Dermis blood vessel endothelial cell (primary cell): ENCODE data around the gene CREB3L1. TPM values are rescaled to one million over a fixed set of nuclear protein-coding genes. Genes with fewer than 3 reads are reported as not detected.

Source experiments
- DNase-seq: peaks from one replicate; pipeline ENCODE4 v3.0.0; 2010
- total RNA-seq: library from RNA; depleted of rRNA; stranded (reverse); fragments of >200 nt; gene quantifications from 2 replicates; pipeline ENCODE4 v1.2.3, GENCODE V29; 2014

The CREB3L1 gene, protein sequence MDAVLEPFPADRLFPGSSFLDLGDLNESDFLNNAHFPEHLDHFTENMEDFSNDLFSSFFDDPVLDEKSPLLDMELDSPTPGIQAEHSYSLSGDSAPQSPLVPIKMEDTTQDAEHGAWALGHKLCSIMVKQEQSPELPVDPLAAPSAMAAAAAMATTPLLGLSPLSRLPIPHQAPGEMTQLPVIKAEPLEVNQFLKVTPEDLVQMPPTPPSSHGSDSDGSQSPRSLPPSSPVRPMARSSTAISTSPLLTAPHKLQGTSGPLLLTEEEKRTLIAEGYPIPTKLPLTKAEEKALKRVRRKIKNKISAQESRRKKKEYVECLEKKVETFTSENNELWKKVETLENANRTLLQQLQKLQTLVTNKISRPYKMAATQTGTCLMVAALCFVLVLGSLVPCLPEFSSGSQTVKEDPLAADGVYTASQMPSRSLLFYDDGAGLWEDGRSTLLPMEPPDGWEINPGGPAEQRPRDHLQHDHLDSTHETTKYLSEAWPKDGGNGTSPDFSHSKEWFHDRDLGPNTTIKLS
- 0.33 and 0.68 TPM in 2 replicates for total RNA-seq

DNA sequence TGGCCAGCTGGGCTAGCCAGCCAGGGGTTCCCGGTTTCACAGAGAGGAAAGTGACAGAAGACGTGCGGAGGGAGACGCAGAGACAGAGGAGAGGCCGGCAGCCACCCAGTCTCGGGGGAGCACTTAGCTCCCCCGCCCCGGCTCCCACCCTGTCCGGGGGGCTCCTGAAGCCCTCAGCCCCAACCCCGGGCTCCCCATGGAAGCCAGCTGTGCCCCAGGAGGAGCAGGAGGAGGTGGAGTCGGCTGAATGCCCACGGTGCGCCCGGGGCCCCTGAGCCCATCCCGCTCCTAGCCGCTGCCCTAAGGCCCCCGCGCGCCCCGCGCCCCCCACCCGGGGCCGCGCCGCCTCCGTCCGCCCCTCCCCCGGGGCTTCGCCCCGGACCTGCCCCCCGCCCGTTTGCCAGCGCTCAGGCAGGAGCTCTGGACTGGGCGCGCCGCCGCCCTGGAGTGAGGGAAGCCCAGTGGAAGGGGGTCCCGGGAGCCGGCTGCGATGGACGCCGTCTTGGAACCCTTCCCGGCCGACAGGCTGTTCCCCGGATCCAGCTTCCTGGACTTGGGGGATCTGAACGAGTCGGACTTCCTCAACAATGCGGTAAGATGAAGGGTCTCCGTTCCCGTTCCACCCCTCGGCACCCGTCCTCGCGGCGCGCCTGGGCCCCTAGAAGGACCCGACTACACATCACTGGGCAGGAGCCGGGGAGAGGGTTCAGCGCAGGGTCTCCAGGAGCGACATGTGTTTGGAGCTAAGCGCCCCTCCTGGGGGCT, at the start of gene CREB3L1:
CREB3L1 (plus strand) TSS at position 41 of the 765 bp plus-strand sequence; CDS start at position 491, 450 bp downstream.
- no peak for DNase-seq

GRCh38 chr11:46229230-46229629, 48.2 kb upstream of the CREB3L1 start:
- DNase-seq, result no peak

DNA sequence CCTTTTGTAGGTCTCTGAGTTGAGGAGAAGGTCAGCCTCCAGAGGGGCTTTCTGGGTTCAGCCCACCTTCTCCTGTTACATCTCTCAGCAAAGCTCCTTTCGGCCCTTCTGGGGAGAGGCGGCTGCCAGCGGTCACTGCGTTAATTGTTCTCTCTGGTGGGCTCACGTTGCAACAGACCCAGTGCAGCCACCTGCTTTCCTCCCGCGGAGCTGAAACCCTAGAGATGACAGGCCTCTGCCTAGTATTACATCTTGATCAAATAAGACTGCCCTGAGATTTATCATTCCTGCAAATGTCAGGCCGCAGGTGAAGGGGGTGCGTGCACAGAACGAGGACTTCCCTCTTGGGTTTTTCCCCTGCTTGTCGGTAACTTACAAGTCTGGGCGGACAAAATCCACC, 43.2 kb upstream of the CREB3L1 start:
- no peak for DNase-seq

DNA sequence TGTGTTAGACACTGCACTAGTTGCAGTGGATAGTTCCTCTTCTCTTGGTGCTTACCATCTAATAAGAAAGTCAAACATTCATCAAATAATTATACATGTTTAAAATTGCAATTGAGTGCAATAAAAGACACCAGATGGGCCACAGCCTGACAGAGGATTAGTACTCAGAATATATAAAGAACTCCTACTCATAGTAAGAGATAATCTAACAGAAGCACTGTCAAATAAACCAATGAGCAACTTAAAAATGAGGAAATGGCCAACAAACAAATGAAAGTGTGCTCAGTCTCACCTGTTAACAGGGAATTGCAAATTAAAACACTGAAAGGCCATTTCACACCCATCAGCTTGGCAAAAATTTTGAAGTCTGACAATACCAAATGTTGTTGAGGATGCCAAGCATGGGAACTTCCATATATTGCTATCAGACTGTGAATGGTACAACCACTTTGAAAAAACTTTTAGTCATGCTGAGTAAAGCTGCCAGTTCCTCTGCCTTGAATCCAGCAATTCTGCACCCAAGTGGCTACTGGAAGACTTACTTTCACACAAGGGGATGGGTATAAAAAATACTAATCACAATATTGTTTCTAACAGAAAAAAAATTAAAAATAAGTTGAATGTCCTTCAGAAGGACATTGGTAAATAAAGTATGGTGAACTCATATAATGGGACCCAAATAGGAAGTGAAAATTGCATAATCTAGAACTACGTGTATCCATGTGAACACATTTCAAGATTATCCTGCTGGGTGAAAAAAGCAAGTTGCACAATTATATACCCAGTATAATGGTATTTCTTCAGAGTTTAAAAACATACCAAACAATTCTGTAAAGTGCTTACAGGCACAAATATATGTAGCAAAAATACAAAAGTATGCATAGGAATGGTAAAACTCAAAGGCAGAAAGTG, 41.4 kb upstream of the CREB3L1 start:
- no peak for DNase-seq

- no peak for DNase-seq
Observed at GRCh38 chr11:46236918-46237247, 40.6 kb upstream of the CREB3L1 start.

- DNase-seq, result peak; percentile 75
Observed at GRCh38 chr11:46237248-46238077, 40.0 kb upstream of the CREB3L1 start.

GRCh38 chr11:46238078-46238966, 39.1 kb upstream of the CREB3L1 start:
- peak; percentile 87 for DNase-seq

GRCh38 chr11:46238967-46239800, 38.3 kb upstream of the CREB3L1 start:
- peak; percentile 89 for DNase-seq

GRCh38 chr11:46239801-46240061, 37.7 kb upstream of the CREB3L1 start:
- DNase-seq, result no peak

- DNase-seq, result no peak
Observed at GRCh38 chr11:46240371-46240770, 37.1 kb upstream of the CREB3L1 start.

DNA sequence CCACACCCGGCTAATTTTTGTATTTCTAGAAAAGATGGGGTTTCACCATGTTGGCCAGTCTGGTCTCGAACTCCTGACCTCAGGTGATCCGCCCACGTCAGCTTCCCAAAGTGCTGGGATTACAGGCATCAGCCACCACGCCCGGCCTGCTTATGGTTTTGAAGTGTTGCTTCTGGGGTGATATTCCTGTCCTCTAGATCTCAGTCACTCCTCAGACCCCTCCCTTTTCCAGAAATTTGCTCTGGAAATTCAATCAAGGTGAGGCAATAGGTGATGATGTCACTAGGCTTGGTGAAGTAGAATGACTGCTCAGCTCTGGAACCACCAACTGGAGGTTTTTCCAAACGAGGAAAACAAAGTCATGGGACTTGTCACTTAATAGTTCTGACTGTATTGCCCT, 36.6 kb upstream of the CREB3L1 start:
- DNase-seq, result no peak

DNA sequence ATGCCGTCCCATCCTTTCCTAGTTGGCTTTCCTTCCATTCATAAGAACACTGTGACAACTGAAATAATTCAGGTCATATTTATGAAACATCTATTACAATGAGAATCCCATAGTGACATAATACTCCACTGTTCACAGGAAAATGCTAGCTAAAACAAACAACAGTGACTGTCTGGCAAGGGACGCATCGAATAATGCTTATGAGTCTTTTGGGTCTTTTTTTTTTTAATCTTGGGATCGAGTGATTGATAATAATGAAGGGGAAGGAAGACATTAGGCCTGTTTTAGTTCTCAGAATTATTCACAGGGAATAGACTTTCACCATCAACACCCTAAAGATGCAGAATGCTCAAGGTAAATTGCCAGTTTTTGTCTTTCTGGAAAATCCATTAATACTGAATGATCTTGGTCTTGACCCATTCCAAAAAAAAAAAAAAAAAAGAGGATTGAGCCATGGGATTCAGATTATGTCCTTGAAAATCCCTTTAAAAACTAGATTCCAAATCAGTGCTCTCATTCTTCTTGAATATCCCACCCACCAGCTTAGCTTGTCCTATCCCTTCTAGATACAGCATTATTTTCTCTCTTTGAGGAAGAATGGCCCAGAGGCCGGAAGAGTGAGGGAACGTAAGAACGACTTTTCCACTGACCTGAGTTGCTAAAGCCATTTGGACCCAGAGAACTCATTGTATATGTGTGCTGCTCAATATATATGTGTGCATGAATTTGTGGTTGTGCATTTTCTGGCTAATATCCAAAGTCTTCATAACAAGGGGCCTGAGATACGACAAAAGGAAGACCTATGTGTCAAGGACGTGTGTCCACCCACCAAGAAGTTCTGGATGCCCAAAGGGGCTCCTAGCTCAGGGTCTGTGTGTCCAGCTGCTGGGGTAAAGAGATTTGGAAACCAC, 35.2 kb upstream of the CREB3L1 start:
- DNase-seq, result no peak

- DNase-seq, result peak; percentile 88
Observed at GRCh38 chr11:46242952-46243795, 34.3 kb upstream of the CREB3L1 start.

GRCh38 chr11:46243796-46244109, 33.7 kb upstream of the CREB3L1 start:
- DNase-seq, result no peak

DNA sequence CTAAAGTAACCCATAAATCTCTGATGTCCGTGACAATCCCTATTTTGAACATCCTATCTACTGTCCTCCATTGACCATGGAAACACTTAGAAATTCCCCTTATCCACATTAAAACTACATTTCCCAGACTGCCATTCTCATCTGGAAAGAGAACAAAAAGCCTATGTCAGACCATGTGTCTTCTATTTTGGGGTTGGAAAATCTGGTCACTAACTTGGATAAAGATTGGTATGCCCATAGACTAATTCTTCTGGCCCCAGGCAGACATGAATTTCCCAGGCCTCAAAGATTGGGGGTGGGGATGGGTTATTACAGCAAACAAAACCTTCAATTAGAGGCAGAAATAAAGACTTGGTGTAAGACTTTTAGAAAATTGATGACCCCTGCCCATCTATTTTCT, 30.9 kb upstream of the CREB3L1 start:
- DNase-seq, result no peak

GRCh38 chr11:46247090-46247489, 30.4 kb upstream of the CREB3L1 start:
- DNase-seq, result no peak

- peak; percentile 75 for DNase-seq
Observed at GRCh38 chr11:46247659-46248058, 29.8 kb upstream of the CREB3L1 start.
